HepG2 (cell line): Measurements from ENCODE around the gene ALDH18A1. TPM values are rescaled to one million over a fixed set of nuclear protein-coding genes. Genes with fewer than 3 reads are reported as not detected.
A peak's percentile ranks its signal among the peaks of the same experiment; 100 is the strongest.

Experiments
- IKZF4 ChIP-seq: sonication (generic); formaldehyde crosslinking; IDR thresholded peaks from 2 replicates; pipeline ENCODE4 v1.5.1; 2020; ENCODE audit warnings: borderline replicate concordance, mild to moderate bottlenecking, low read depth, missing genetic modification reagents; ENCODE audit errors: not compliant biosample characterization
- STAG1 ChIP-seq: sonication (generic); formaldehyde crosslinking; IDR thresholded peaks from 2 replicates; pipeline ENCODE4 v1.4.0; 2020; ENCODE audit warnings: missing genetic modification reagents
- TAF15 ChIP-seq: fragments of 200-400 bp; formaldehyde crosslinking; IDR thresholded peaks from one replicate; pipeline ENCODE4 v1.6.1; 2018; ENCODE audit warnings: mild to moderate bottlenecking, low read depth, low read length; ENCODE audit not compliant: poor library complexity, severe bottlenecking
- U2AF1 ChIP-seq: fragments of 200-400 bp; formaldehyde crosslinking; optimal IDR thresholded peaks from 2 replicates; pipeline ENCODE3; 2017; ENCODE audit warnings: mild to moderate bottlenecking, low read depth, low read length
- ZKSCAN8 ChIP-seq: IDR thresholded peaks from 2 replicates; pipeline ENCODE4 v1.6.1; 2016; ENCODE audit warnings: borderline replicate concordance, missing genetic modification reagents, missing compliant biosample characterization
- ZNF230 ChIP-seq: sonication (generic); formaldehyde crosslinking; IDR thresholded peaks from 2 replicates; pipeline ENCODE4 v1.4.0; 2020; ENCODE audit warnings: mild to moderate bottlenecking, missing genetic modification reagents
- ZNF251 ChIP-seq: sonication (generic); formaldehyde crosslinking; IDR thresholded peaks from 2 replicates; pipeline ENCODE4 v1.9.0; 2021; ENCODE audit warnings: mild to moderate bottlenecking, missing genetic modification reagents
- ZNF343 ChIP-seq: sonication (generic); formaldehyde crosslinking; IDR thresholded peaks from 2 replicates; pipeline ENCODE4 v1.4.0; 2020; ENCODE audit warnings: mild to moderate bottlenecking, missing genetic modification reagents
- ZNF891 ChIP-seq: sonication (generic); formaldehyde crosslinking; IDR thresholded peaks from 2 replicates; pipeline ENCODE4 v1.5.0; 2020; ENCODE audit warnings: mild to moderate bottlenecking, missing genetic modification reagents
- ZZZ3 ChIP-seq: sonication (generic); formaldehyde crosslinking; IDR thresholded peaks from 2 replicates; pipeline ENCODE4 v1.4.0; 2020; ENCODE audit warnings: missing genetic modification reagents, mild to moderate bottlenecking, borderline replicate concordance
- polyA plus RNA-seq, 8 experiments: library from polyadenylated mRNA; depleted of rRNA in 3 of 8; stranded (reverse) in 7 of 8; unstranded in 1 of 8; fragments of >200 nt; fragmentation: Illumina TruSeq in 4 of 8; extraction: Trizol in 4 of 8; gene quantifications; 2 replicates each; pipeline versions ENCODE4 v1.2.1 to v1.2.3, GENCODE V29; 2011 to 2016; ENCODE audit warnings: low read depth in 4 of 8, missing spikeins in 1 of 8, mixed read lengths in 1 of 8; ENCODE audit not compliant: insufficient read depth in 1 of 8
- total RNA-seq, 5 experiments: library from RNA; depleted of rRNA; stranded (reverse); fragments of >200 nt; fragmentation: Illumina TruSeq; extraction: Trizol; gene quantifications; 2 replicates each; pipeline ENCODE4 v1.2.3, GENCODE V29; 2016; ENCODE audit warnings: low read depth in 1 of 5
- TF ChIP-seq, protein P1 (sequence below): sonication (generic); formaldehyde crosslinking; conservative IDR thresholded peaks from 2 replicates; pipeline ENCODE4 v1.4.0; 2020; ENCODE audit warnings: missing genetic modification reagents
- TF ChIP-seq, protein P2 (sequence below): sonication (generic); formaldehyde crosslinking; conservative IDR thresholded peaks from 2 replicates; pipeline ENCODE4 v1.4.0; 2020; ENCODE audit warnings: mild to moderate bottlenecking, missing genetic modification reagents, moderate library complexity
- TF ChIP-seq, protein P3 (sequence below): sonication (generic); formaldehyde crosslinking; IDR thresholded peaks from 2 replicates; pipeline ENCODE4 v1.8.1; 2022; ENCODE audit warnings: low read depth, mild to moderate bottlenecking, missing genetic modification reagents
- TF ChIP-seq, protein P4 (sequence below): sonication (generic); formaldehyde crosslinking; IDR thresholded peaks from 2 replicates; pipeline ENCODE4 v1.4.0; 2020; ENCODE audit warnings: missing genetic modification reagents
- TF ChIP-seq, protein P5 (sequence below): sonication (generic); formaldehyde crosslinking; conservative IDR thresholded peaks from 2 replicates; pipeline ENCODE4 v1.8.0; 2022; ENCODE audit warnings: low read depth, missing genetic modification reagents

Gene ALDH18A1
- total and polyA plus RNA-seq, 2 of the 13 experiments (the other 11 are each of a cell fraction or from before 2014, with no cell fraction given) = 180 to 263 TPM

DNA sequence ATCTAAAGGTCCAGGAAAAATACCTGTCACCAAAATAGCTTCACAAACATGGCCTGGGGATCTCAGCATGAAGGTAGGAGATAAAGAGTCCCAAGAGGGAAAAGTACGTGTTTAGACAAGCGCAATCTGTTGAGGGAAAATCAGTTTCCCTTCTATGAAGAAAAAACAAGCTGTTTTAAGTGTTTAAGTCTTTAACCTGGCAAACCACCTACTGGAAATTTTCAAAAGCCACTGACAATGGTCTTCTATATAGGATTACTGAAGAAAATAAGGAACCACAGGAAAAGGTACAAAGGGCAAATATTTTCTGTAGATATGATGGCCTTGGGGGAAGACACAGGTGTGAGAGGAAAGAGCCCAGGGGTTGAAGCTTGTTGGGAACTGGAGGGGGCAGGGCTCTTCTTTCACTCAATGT, 21.2 kb downstream of the ALDH18A1 start (continued):
- no peak for TF ChIP-seq ZNF251 (CRISPR knock-in tag)
- TF ChIP-seq TAF15 = no peak
- TF ChIP-seq ZNF891 (CRISPR knock-in tag) = no peak
- TF ChIP-seq ZKSCAN8 = 0 out of 2 replicates have a peak, but pooled peaks have one; percentile 38
- no peak for TF ChIP-seq ZZZ3
- TF ChIP-seq, protein P1, sequence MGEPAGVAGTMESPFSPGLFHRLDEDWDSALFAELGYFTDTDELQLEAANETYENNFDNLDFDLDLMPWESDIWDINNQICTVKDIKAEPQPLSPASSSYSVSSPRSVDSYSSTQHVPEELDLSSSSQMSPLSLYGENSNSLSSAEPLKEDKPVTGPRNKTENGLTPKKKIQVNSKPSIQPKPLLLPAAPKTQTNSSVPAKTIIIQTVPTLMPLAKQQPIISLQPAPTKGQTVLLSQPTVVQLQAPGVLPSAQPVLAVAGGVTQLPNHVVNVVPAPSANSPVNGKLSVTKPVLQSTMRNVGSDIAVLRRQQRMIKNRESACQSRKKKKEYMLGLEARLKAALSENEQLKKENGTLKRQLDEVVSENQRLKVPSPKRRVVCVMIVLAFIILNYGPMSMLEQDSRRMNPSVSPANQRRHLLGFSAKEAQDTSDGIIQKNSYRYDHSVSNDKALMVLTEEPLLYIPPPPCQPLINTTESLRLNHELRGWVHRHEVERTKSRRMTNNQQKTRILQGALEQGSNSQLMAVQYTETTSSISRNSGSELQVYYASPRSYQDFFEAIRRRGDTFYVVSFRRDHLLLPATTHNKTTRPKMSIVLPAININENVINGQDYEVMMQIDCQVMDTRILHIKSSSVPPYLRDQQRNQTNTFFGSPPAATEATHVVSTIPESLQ (CRISPR knock-in tag) = no peak
- no peak for TF ChIP-seq IKZF4 (CRISPR knock-in tag)
- TF ChIP-seq, protein P2, sequence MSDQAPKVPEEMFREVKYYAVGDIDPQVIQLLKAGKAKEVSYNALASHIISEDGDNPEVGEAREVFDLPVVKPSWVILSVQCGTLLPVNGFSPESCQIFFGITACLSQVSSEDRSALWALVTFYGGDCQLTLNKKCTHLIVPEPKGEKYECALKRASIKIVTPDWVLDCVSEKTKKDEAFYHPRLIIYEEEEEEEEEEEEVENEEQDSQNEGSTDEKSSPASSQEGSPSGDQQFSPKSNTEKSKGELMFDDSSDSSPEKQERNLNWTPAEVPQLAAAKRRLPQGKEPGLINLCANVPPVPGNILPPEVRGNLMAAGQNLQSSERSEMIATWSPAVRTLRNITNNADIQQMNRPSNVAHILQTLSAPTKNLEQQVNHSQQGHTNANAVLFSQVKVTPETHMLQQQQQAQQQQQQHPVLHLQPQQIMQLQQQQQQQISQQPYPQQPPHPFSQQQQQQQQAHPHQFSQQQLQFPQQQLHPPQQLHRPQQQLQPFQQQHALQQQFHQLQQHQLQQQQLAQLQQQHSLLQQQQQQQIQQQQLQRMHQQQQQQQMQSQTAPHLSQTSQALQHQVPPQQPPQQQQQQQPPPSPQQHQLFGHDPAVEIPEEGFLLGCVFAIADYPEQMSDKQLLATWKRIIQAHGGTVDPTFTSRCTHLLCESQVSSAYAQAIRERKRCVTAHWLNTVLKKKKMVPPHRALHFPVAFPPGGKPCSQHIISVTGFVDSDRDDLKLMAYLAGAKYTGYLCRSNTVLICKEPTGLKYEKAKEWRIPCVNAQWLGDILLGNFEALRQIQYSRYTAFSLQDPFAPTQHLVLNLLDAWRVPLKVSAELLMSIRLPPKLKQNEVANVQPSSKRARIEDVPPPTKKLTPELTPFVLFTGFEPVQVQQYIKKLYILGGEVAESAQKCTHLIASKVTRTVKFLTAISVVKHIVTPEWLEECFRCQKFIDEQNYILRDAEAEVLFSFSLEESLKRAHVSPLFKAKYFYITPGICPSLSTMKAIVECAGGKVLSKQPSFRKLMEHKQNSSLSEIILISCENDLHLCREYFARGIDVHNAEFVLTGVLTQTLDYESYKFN (CRISPR knock-in tag) = peak; percentile 94
- no peak for TF ChIP-seq ZNF343 (CRISPR knock-in tag)
- TF ChIP-seq ZNF230 (CRISPR knock-in tag) = no peak
- TF ChIP-seq, protein P3, sequence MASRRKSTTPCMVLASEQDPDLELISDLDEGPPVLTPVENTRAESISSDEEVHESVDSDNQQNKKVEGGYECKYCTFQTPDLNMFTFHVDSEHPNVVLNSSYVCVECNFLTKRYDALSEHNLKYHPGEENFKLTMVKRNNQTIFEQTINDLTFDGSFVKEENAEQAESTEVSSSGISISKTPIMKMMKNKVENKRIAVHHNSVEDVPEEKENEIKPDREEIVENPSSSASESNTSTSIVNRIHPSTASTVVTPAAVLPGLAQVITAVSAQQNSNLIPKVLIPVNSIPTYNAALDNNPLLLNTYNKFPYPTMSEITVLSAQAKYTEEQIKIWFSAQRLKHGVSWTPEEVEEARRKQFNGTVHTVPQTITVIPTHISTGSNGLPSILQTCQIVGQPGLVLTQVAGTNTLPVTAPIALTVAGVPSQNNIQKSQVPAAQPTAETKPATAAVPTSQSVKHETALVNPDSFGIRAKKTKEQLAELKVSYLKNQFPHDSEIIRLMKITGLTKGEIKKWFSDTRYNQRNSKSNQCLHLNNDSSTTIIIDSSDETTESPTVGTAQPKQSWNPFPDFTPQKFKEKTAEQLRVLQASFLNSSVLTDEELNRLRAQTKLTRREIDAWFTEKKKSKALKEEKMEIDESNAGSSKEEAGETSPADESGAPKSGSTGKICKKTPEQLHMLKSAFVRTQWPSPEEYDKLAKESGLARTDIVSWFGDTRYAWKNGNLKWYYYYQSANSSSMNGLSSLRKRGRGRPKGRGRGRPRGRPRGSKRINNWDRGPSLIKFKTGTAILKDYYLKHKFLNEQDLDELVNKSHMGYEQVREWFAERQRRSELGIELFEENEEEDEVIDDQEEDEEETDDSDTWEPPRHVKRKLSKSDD (CRISPR knock-in tag) = no peak
- no peak for TF ChIP-seq U2AF1
- TF ChIP-seq, protein P4, sequence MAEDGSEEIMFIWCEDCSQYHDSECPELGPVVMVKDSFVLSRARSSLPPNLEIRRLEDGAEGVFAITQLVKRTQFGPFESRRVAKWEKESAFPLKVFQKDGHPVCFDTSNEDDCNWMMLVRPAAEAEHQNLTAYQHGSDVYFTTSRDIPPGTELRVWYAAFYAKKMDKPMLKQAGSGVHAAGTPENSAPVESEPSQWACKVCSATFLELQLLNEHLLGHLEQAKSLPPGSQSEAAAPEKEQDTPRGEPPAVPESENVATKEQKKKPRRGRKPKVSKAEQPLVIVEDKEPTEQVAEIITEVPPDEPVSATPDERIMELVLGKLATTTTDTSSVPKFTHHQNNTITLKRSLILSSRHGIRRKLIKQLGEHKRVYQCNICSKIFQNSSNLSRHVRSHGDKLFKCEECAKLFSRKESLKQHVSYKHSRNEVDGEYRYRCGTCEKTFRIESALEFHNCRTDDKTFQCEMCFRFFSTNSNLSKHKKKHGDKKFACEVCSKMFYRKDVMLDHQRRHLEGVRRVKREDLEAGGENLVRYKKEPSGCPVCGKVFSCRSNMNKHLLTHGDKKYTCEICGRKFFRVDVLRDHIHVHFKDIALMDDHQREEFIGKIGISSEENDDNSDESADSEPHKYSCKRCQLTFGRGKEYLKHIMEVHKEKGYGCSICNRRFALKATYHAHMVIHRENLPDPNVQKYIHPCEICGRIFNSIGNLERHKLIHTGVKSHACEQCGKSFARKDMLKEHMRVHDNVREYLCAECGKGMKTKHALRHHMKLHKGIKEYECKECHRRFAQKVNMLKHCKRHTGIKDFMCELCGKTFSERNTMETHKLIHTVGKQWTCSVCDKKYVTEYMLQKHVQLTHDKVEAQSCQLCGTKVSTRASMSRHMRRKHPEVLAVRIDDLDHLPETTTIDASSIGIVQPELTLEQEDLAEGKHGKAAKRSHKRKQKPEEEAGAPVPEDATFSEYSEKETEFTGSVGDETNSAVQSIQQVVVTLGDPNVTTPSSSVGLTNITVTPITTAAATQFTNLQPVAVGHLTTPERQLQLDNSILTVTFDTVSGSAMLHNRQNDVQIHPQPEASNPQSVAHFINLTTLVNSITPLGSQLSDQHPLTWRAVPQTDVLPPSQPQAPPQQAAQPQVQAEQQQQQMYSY (CRISPR knock-in tag) = no peak
- TF ChIP-seq, protein P5, sequence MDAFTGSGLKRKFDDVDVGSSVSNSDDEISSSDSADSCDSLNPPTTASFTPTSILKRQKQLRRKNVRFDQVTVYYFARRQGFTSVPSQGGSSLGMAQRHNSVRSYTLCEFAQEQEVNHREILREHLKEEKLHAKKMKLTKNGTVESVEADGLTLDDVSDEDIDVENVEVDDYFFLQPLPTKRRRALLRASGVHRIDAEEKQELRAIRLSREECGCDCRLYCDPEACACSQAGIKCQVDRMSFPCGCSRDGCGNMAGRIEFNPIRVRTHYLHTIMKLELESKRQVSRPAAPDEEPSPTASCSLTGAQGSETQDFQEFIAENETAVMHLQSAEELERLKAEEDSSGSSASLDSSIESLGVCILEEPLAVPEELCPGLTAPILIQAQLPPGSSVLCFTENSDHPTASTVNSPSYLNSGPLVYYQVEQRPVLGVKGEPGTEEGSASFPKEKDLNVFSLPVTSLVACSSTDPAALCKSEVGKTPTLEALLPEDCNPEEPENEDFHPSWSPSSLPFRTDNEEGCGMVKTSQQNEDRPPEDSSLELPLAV (CRISPR knock-in tag) = no peak
- 0 out of 2 replicates have a peak, but pooled peaks have one; percentile 10 for TF ChIP-seq STAG1 (CRISPR knock-in tag)
